GM18951 (cell line): ENCODE measurements around the gene CMPK1.
A peak's percentile ranks its signal among the peaks of the same experiment; 100 is the strongest.
"Not testable (repeated sequence)": the region's sequence is repeated elsewhere in the genome, so short reads cannot be mapped to it uniquely, and the experiment has no call there.

Experiments
- POLR2A ChIP-seq: IDR thresholded peaks from 4 replicates; pipeline ENCODE4 v1.6.1; 2011; ENCODE audit warnings: mild to moderate bottlenecking; ENCODE audit not compliant: insufficient read length, insufficient read depth; ENCODE audit errors: extremely low read depth
- in situ Hi-C: fragments of 300-500 bp; cut with MboI; formaldehyde crosslinking; loops from one replicate; pipeline ENCODE4 v1.12.0; 2022; ENCODE audit warnings: low sequenced_read_pairs, mixed read lengths, inconsistent platforms; ENCODE audit not compliant: unreplicated experiment

Gene CMPK1

DNA sequence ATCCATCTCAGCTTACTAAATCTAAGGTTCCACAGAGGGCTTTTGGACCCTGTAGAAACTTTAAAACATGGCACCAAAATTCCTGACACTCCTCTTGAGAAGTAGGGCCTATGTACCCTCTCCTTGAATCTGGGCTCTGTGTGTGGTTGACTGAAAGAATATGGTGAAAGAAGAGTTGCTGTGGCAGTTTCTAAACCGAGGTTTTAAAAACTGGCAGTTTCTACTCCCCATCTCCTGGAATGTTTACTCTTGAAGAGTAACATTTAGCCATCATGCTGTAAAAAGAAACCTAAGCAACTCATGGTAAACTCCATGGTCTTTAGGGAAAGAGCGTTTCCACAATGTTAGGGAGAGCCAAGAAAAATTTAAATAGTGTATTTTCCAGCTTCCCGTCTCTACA lies 4.6 kb upstream of the CMPK1 start:
- in situ Hi-C loops = no loop called here
- TF ChIP-seq POLR2A = no peak

DNA sequence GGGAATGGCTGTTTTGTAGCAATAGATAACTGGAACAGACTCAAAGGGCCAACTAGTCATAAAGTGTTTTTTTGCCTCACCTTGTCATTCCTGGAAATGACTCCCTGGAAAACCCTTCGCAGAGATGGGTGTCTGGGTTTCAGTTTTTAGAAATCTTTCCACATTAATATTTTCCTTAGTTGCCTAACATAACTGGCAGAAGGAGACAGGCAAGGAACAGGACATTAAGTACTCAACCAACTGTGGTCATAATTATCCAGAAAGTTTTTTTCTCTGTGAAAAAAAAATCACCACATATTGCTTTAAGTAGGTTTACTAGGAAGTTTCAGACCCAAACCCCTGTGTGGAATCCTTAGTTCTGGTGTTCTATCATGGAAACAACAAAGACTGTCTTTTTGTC lies 3.4 kb upstream of the CMPK1 start:
- in situ Hi-C loops = no loop called here
- TF ChIP-seq POLR2A = no peak

DNA sequence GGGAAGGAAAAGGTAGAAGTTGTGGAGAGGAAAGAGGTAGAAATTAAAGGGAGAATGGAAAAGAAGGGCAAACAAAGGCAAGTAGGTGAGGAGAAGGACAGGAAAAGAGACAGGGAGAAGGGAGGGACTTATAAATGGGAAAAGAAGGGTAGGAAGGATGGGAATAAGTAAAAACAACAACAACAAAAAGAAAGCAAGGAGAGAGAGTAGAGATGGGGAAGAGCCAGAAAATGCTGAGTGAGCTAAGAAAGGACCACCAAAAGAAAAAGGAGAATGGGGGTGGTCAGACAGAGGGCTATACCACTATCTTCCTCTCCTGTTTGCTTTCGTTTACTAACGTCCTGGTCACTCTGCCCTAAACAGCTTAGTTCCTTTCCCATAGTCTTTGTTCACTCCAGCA lies 1.7 kb upstream of the CMPK1 start:
- TF ChIP-seq POLR2A = no peak
- in situ Hi-C loops = no loop called here

DNA sequence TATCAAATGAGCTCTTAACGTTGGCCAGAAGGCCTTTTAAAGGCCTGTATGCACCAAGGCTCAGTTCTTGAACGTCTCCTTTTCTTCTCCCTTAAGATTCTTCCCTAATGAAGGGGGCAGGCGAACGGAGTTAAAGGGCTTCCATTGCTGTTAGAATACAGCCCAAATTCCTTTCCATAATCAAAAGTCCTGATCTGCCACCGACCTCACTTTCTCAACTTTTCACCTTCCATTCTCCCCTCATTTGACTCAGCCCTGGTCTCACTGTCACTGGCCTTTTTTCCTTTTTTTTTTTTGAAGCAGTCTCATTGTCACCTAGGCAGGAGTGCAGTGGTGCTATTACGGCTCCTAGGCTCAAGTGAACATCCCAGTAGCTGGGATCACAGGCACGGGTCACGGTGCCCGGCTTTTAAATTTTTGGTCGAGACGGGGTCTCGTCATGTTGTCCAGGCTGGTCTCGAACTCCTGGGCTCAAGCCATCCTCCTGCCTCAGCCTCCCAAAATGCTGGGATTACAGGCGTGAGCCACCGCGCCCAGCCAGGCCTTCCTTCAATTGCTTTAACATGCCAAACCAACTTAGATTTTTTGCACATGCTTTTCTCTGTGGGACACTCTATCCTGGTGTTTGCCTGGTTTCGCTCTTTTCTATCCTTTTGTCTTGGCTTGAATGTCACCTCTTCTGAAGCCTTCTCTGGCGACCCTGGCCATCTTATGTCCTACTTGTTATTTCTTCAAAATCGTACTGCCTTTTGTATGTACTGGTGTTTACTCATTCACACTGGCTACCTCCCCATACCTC lies 612 bp upstream of the CMPK1 start:
- TF ChIP-seq POLR2A = no peak
- in situ Hi-C loops = no loop called here

DNA sequence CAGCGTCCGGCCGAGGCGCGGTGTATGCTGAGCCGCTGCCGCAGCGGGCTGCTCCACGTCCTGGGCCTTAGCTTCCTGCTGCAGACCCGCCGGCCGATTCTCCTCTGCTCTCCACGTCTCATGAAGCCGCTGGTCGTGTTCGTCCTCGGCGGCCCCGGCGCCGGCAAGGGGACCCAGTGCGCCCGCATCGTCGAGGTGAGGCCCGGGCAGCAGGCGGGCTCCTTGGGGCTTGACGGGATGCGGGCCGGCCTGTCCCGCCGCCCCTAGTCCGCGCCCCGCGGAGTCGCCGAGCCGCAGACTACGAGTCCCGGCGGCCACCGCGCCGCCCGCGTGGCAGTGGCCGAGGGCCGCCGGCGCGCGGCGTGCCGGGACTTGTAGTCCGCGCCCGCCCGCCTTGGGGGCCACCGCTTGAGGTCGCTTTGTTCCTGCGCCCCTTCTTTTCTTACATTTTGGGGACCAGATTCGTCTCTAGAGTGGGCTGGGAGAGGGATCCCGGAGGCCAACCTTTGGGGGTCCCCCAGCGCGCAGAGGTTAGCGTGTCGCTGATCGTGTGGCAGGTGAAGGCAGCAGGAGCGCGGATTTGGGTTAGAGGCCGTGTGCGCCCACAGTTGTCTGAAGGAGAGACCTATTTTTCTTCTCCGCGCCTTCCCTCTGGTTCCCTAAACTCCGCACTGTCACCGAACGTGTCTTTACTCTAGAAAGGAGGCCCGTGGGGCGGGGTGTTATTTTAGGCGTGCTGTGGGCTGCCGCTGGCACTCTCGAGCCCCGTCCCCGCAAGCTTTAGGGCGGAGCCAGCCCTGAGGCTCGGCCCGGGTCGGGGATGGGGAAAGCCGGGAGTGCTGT lies 553 bp downstream of the CMPK1 start:
- peak; percentile 79 for TF ChIP-seq POLR2A

DNA sequence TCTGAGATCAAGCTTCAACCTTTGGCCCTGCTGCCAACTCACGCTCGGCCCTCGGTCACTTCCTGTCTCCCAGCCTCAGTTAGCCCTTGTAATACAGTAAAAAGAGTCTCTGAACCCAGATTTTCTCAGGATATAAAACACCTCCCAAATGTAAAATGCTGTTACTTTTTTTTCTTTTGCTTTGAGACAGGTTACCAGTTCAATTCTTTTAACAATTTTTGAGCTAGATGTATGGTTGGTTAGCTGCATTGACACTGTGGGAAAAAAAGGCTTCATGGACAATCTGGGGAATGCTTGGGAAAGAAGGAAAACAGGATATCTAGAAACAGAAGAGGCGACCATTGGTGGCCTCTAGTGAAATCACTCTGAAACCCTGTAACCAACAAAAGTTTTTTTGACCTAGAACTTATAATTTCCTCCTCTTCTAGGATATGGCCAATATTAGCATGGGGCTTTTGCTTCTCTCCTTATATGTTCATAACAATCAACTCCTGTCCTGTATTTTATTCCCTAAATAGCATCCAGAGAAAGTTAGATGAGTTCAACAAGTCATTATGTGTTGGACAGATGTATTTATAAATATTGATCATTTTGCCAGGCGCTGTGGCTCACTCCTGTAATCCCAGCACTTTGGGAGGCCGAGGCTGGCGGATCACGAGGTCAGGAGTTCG lies 1.3 kb downstream of the CMPK1 start:
- TF ChIP-seq POLR2A = no peak
- in situ Hi-C loops = no loop called here

More for the DNA sequence above, 553 bp downstream of the CMPK1 start:
- in situ Hi-C loops = no loop called here

DNA sequence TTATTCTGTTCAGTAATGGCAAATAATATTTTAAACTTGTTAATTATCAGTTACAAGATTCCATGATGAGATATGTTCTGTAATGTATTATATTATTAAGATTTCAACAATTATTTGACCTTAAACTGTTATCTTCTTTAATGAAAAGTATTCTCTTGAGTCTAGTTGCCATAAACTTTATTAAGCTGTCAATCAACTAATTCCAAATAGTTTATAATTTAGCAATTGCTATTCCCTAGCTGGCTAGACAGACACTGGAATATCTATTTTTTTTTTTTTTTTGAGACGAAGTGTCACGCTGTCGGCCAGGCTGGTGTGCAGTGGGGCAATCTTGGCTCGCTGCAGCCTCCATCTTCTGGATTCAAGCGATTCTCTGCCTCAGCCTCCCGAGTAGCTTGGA lies 3.8 kb downstream of the CMPK1 start:
- in situ Hi-C loops = no loop called here
- no peak for TF ChIP-seq POLR2A

DNA sequence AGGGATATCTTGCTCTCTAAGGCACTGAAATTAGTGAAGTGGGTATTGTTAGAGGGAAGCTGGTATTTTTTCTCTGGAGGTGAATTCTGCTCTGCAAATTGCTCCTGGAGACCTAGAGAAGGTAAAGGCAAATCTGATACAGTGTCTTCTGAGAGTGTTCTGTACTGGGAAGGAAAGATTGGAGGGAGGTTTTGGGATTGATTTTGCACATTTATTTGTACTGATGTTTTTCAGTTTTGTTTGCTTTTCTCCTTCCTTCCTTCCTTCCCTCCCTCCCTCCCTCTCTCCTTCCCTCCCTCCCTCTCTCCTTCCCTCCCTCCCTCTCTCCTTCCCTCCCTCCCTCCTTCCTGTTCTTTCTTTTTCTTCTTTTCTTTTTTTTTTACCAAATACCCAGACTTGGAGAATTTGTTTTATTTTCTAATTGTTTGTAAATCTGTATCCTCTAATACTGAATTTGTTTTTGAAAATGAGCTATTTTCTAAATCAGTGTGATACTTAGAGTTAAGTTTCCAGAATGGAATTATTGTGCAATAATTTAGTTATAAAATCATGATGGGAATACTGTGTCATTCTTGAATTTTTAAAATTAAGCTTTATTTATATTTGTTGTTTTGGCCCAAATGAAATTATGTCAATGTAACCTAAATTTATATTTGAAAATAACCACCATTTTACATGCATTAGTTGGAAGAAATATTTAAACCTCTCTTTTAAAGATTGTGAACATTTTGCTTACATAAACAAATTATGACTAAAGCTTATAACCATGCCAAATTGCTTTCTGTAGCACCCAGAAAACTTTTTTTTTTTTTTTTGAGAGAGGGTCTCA lies 4.9 kb downstream of the CMPK1 start:
- TF ChIP-seq POLR2A = no peak
- in situ Hi-C loops = no loop called here

DNA sequence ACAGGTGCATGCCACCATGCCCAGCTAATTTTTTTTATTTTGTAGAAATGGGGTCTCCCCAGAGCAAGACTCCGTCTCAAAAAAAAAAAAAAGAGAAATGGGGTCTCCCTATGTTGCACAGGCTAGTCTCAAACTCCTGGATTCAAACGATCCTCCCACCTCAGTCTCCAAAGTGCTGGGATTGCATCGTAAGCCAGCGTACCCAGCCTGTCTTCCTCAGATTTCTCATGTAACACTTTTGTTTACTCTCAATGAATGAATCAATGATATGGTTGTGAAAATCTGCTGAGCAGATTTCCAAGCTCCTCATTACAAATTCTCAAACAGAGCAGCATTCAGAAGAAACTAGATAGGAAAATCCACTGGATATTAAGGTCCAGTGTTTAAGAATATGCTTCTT lies 6.6 kb downstream of the CMPK1 start:
- no peak for TF ChIP-seq POLR2A
- in situ Hi-C loops = no loop called here

DNA sequence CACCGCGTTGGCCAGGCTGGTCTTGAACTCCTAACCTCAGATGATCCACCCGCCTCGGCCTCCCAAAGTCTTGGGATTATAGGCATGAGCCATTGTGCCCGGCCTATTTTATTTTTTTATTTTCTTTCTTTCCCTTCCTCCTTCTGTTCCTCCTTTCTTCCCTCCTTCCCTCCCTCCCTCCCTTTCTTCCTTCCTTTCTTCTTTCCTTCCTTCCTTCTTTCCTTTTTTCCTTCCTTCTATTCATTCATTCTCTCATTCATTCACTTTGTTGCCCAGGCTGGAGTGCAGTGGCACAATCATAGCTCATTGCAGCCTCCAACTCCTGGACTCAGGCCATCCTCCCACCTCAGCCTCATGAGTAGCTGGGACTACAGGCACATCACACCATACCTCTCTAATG lies 13.4 kb downstream of the CMPK1 start:
- in situ Hi-C loops = not testable (repeated sequence)

DNA sequence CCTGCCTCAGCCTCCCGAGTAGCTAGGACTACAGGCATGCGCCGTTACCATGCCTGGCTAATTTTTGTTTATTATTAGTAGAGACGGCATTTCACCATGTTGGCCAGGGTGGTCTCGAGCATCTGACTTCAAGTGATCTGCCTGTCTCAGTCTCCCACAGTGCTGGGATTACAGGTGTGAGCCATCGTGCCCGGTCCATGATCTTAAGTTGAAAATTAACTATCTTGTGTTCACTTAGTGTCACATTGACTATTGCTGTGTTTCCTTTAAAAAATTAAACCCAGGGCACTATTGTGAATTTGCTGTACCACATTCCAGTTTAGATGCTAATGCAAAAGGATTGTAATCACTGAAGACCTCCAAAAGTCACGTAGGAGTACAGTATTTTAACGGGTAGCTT lies 14.1 kb downstream of the CMPK1 start:
- in situ Hi-C loops = no loop called here

DNA sequence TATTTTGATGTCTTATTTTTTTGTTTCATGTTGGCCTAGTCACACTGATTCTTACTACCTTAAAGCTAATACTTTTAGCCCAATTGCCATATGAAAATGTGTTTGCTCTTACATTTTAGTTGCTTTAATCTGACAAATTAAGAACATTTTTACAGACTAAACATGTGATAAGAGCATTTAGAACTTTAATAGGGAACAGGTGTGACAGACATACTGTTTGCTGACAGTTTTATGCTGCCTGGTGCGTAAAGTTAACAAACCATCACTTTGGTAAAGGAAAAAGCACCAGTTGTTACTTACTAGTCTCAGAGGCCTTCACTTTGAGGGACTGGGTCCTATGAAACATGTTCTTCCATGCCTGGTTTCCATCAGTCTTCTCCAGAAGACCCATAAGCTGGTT lies 14.7 kb downstream of the CMPK1 start:
- in situ Hi-C loops = no loop called here
- TF ChIP-seq POLR2A = no peak

More for the DNA sequence above, 14.1 kb downstream of the CMPK1 start:
- TF ChIP-seq POLR2A = no peak

DNA sequence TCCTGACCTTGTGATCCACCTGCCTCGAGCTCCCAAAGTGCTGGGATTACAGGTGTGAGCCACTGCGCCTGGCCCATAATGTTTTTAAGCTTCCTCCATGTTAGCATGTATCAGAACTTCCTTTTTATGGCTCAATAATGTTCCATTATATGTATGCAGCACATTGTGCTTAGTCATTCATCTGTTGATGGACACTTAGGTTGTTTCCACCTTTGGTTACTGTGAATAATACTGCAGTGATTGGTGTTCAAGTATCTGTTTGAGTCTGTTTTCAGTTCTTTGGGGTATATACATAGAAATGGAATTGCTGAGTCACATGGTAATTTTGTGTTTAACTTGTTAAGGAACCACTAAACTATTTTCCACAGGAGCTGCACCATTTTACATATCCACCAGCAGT lies 17.7 kb downstream of the CMPK1 start:
- TF ChIP-seq POLR2A = no peak
- in situ Hi-C loops = no loop called here
